GM23338 (cell line): ENCODE results near the gene F13B. TPM values are rescaled to one million over a fixed set of nuclear protein-coding genes. Genes with fewer than 3 reads are reported as not detected.

Experiments
- ATAC-seq: fragments of 200-7000 bp; cut with Tn5 transposase; 3 replicates; pipeline ENCODE4 v1.9.1; 2020
- DNase-seq: peaks from one replicate; pipeline ENCODE4 v3.0.0-alpha.2; 2015; ENCODE audit warnings: low spot score
- H2AFZ ChIP-seq: fragments of 200-600 bp; sonication (generic); 2 replicates; pipeline ENCODE4 v1.8.0; 2016; ENCODE audit warnings: antibody characterized with exemption, mild to moderate bottlenecking, moderate library complexity
- H3F3A ChIP-seq: fragments of 200-600 bp; sonication (generic); replicated peaks from 2 replicates; pipeline ENCODE4 v1.8.0; 2017; ENCODE audit warnings: antibody characterized with exemption, mixed run types, low read depth
- H3K27ac ChIP-seq: fragments of 200-600 bp; sonication (generic); 2 replicates; pipeline ENCODE4 v1.6.1; 2016; ENCODE audit warnings: low read depth
- H3K27me3 ChIP-seq: fragments of 200-600 bp; sonication (generic); 2 replicates; pipeline ENCODE4 v1.8.0; 2016; ENCODE audit warnings: mild to moderate bottlenecking, mixed run types, moderate library complexity; ENCODE audit not compliant: insufficient read depth
- H3K36me3 ChIP-seq: fragments of 200-600 bp; sonication (generic); 2 replicates; pipeline ENCODE4 v1.8.0; 2016; ENCODE audit warnings: mild to moderate bottlenecking; ENCODE audit not compliant: insufficient read depth
- H3K4me1 ChIP-seq: fragments of 200-600 bp; sonication (generic); 2 replicates; pipeline ENCODE4 v1.8.0; 2016; ENCODE audit warnings: mild to moderate bottlenecking, moderate library complexity; ENCODE audit not compliant: insufficient read depth
- H3K4me2 ChIP-seq: fragments of 200-600 bp; sonication (generic); 2 replicates; pipeline ENCODE4 v1.7.1; 2017; ENCODE audit warnings: mixed run types
- H3K4me3 ChIP-seq: fragments of 200-600 bp; sonication (generic); 2 replicates; pipeline ENCODE4 v1.6.1; 2016; ENCODE audit warnings: mixed run types
- H3K79me2 ChIP-seq: fragments of 200-600 bp; sonication (generic); replicated peaks from 2 replicates; pipeline ENCODE4 v1.8.0; 2017; ENCODE audit warnings: mild to moderate bottlenecking; ENCODE audit not compliant: insufficient read depth
- H3K9me2 ChIP-seq: fragments of 200-600 bp; sonication (generic); 2 replicates; pipeline ENCODE4 v1.8.0; 2017; ENCODE audit not compliant: insufficient read depth
- H4K20me1 ChIP-seq: fragments of 200-600 bp; sonication (generic); replicated peaks from 2 replicates; pipeline ENCODE4 v1.8.0; 2017; ENCODE audit warnings: mild to moderate bottlenecking; ENCODE audit not compliant: insufficient read depth
- H3K27ac Mint-ChIP-seq: 2 replicates; pipeline ENCODE4 v1.8.0; 2020; ENCODE audit warnings: inconsistent platforms, mild to moderate bottlenecking, moderate library complexity, mixed read lengths
- H3K27me3 Mint-ChIP-seq: 3 replicates; pipeline ENCODE4 v1.8.0; 2022; ENCODE audit warnings: low read depth, mild to moderate bottlenecking, moderate library complexity, mixed read lengths, inconsistent platforms; ENCODE audit not compliant: insufficient read depth, poor library complexity
- H3K36me3 Mint-ChIP-seq: 3 replicates; pipeline ENCODE4 v1.8.0; 2021; ENCODE audit warnings: low read depth, mild to moderate bottlenecking, inconsistent platforms, moderate library complexity, mixed read lengths
- H3K4me1 Mint-ChIP-seq: 3 replicates; pipeline ENCODE4 v1.8.0; 2020; ENCODE audit warnings: mild to moderate bottlenecking, inconsistent platforms, mixed read lengths
- H3K4me3 Mint-ChIP-seq: 3 replicates; pipeline ENCODE4 v1.8.0; 2021; ENCODE audit warnings: moderate library complexity, mild to moderate bottlenecking, inconsistent platforms, mixed read lengths
- H3K9me3 Mint-ChIP-seq: 3 replicates; pipeline ENCODE4 v1.8.0; 2020; ENCODE audit warnings: moderate library complexity, mild to moderate bottlenecking, inconsistent platforms, mixed read lengths
- CREB1 ChIP-seq: fragments of 250-450 bp; sonication (Bioruptor Pico); IDR thresholded peaks from 2 replicates; pipeline ENCODE4 v1.5.0; 2020; ENCODE audit warnings: low read depth, mild to moderate bottlenecking, moderate library complexity
- ETS1 ChIP-seq: IDR thresholded peaks from 2 replicates; pipeline ENCODE4 v1.6.1; 2016; ENCODE audit warnings: antibody characterized with exemption
- EZH2 ChIP-seq: fragments of 200-600 bp; sonication (generic); IDR thresholded peaks from one replicate; pipeline ENCODE4 v1.8.0; 2017; ENCODE audit warnings: antibody characterized with exemption, mild to moderate bottlenecking, low read depth; ENCODE audit not compliant: unreplicated experiment
- JUNB ChIP-seq: IDR thresholded peaks from one replicate; pipeline ENCODE4 v1.6.1; 2016; ENCODE audit warnings: antibody characterized with exemption; ENCODE audit not compliant: unreplicated experiment
- POLR2AphosphoS5 ChIP-seq: IDR thresholded peaks from 2 replicates; pipeline ENCODE4 v1.6.1; 2016; ENCODE audit warnings: antibody characterized with exemption, low read depth
- STAT1 ChIP-seq: IDR thresholded peaks from one replicate; pipeline ENCODE4 v1.6.1; 2016; ENCODE audit warnings: antibody characterized with exemption; ENCODE audit not compliant: unreplicated experiment
- ZNF331 ChIP-seq: fragments of 250-450 bp; sonication (Bioruptor Pico); IDR thresholded peaks from 2 replicates; pipeline ENCODE4 v1.5.0; 2020; ENCODE audit warnings: low read depth, mild to moderate bottlenecking, moderate library complexity
- polyA plus RNA-seq: library from polyadenylated mRNA; unstranded; fragments of >200 nt; fragmentation: Nextera tagmentation; extraction: Ambion mirVana; gene quantifications from 2 replicates; pipeline ENCODE4 v1.2.1, GENCODE V29; 2016
- total RNA-seq: library from RNA; depleted of rRNA; stranded (reverse); fragments of >200 nt; shearing (Covaris generic); gene quantifications from 2 replicates; pipeline ENCODE4 v1.2.3, GENCODE V29; 2014
- TF ChIP-seq, protein P1 (sequence below), 2 experiments: fragments of 200-600 bp in 1 of 2; sonication (generic) in 1 of 2; conservative IDR thresholded peaks; 2 replicates each; pipeline versions ENCODE4 v1.5.1 to v1.6.1; 2016 to 2017; ENCODE audit warnings: antibody characterized with exemption in 2 of 2, low read depth in 2 of 2, mild to moderate bottlenecking in 2 of 2, moderate library complexity in 1 of 2
- TF ChIP-seq, protein P2 (sequence below): IDR thresholded peaks from one replicate; pipeline ENCODE4 v1.6.1; 2018; ENCODE audit warnings: antibody characterized with exemption; ENCODE audit not compliant: unreplicated experiment

The F13B gene
- total and polyA plus RNA-seq, 2 experiments from 2014 or later, result not detected

DNA sequence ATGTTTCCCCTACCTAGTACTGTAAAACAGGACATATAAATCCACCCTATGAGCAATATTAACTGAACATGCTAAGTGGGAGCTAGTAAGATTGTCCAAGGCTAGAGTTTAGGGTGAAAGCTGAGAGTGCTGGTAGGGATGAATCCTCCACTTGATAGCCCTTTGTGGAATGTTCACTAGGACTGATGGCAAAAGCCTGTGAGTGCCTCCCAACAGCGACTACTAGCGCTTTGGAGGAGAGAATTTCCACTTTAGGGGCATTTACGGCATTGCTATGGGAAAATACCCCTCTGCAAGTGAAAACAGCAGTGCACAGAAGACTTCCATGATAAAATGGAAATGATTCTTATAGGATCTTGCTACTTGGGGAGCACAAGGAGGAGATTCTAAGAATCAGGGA, 53.8 kb downstream of the F13B start:
- Histone ChIP-seq H3F3A (no peaks in the 10 kb centered on the region), H3K4me1 (no peaks in the 10 kb centered on the region), H3K27ac (no peak overlapping the region), H3K36me3 (no peaks in the 10 kb centered on the region; the same call in 1 of the 2 replicates), H3K4me3 (no peak overlapping the region), H2AFZ (no peak overlapping the region), H3K9me2 (no peaks in the 10 kb centered on the region; the same call in 1 of the 2 replicates), H4K20me1 (no peaks in the 10 kb centered on the region), H3K4me2 (no peak overlapping the region), H3K79me2 (no peaks in the 10 kb centered on the region), H3K27me3 (no peaks in the 10 kb centered on the region)
- Mint-ChIP-seq H3K4me3 (no peak overlapping the region), H3K36me3 (peaks cover 7% of the 10 kb centered on the region; the same call in 2 of the 3 replicates), H3K27me3 (peaks cover 5% of the 10 kb centered on the region), H3K27ac (no peak overlapping the region), H3K9me3 (peaks cover 15% of the 10 kb centered on the region; the same call in 2 of the 3 replicates), H3K4me1 (no peaks in the 10 kb centered on the region)
- ATAC-seq, result no peak
- no peak for DNase-seq
- no peak for TF ChIP-seq ZNF331 (CRISPR knock-in tag)
- TF ChIP-seq, protein P1, sequence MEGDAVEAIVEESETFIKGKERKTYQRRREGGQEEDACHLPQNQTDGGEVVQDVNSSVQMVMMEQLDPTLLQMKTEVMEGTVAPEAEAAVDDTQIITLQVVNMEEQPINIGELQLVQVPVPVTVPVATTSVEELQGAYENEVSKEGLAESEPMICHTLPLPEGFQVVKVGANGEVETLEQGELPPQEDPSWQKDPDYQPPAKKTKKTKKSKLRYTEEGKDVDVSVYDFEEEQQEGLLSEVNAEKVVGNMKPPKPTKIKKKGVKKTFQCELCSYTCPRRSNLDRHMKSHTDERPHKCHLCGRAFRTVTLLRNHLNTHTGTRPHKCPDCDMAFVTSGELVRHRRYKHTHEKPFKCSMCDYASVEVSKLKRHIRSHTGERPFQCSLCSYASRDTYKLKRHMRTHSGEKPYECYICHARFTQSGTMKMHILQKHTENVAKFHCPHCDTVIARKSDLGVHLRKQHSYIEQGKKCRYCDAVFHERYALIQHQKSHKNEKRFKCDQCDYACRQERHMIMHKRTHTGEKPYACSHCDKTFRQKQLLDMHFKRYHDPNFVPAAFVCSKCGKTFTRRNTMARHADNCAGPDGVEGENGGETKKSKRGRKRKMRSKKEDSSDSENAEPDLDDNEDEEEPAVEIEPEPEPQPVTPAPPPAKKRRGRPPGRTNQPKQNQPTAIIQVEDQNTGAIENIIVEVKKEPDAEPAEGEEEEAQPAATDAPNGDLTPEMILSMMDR (conservative IDR thresholded peaks at IDR 0.05; ENCODE audit: low read depth in 2 of 2), result no peak
- TF ChIP-seq POLR2AphosphoS5, result no peak
- no peak for TF ChIP-seq EZH2

DNA sequence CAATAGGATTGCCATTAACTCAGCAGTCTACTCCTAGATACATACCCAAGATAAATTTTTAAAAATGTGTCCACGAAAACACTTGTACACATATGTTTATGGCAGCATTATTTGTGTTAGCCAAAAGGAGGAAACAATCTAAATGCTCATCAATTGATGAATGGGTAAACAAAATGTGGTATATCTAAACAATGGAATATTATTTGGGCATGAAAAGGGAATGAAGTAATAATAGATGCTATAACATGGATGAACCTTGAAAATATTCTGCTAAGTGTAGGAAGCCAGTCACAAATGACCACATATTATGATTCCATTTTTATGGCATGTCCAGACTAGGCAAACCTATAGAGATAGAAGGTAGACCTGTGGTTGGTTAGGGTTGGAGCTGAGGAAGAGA, 55.4 kb downstream of the F13B start:
- H3K79me2 ChIP-seq, result no peaks in the 10 kb centered on the region
- H3K4me1 ChIP-seq, result no peaks in the 10 kb centered on the region
- H4K20me1 ChIP-seq, result no peaks in the 10 kb centered on the region
- H3K4me1 Mint-ChIP-seq, result no peaks in the 10 kb centered on the region
- H3K4me2 ChIP-seq, result no peak overlapping the region
- H3K9me3 Mint-ChIP-seq, result peaks cover 15% of the 10 kb centered on the region; the same call in 2 of the 3 replicates
- peaks cover 5% of the 10 kb centered on the region for H3K27me3 Mint-ChIP-seq
- no peaks in the 10 kb centered on the region for H3K27me3 ChIP-seq
- no peak overlapping the region for H3K4me3 ChIP-seq
- H3K4me3 Mint-ChIP-seq, result no peak overlapping the region
- no peak for DNase-seq
- ATAC-seq, result no peak
- H3F3A ChIP-seq, result no peaks in the 10 kb centered on the region
- no peak overlapping the region for H3K27ac Mint-ChIP-seq
- peaks cover 7% of the 10 kb centered on the region; the same call in 2 of the 3 replicates for H3K36me3 Mint-ChIP-seq
- no peaks in the 10 kb centered on the region; the same call in 1 of the 2 replicates for H3K9me2 ChIP-seq
- H2AFZ ChIP-seq, result no peak overlapping the region
- no peaks in the 10 kb centered on the region; the same call in 1 of the 2 replicates for H3K36me3 ChIP-seq
- H3K27ac ChIP-seq, result no peak overlapping the region
- TF ChIP-seq ZNF331 (CRISPR knock-in tag), result no peak
- no peak for TF ChIP-seq STAT1
- no peak for TF ChIP-seq ETS1
- TF ChIP-seq, protein P1 (conservative IDR thresholded peaks at IDR 0.05; ENCODE audit: low read depth in 2 of 2), result no peak
- TF ChIP-seq CREB1 (CRISPR knock-in tag), result no peak
- no peak for TF ChIP-seq EZH2
- TF ChIP-seq JUNB, result no peak
- TF ChIP-seq POLR2AphosphoS5, result no peak
- TF ChIP-seq, protein P2, sequence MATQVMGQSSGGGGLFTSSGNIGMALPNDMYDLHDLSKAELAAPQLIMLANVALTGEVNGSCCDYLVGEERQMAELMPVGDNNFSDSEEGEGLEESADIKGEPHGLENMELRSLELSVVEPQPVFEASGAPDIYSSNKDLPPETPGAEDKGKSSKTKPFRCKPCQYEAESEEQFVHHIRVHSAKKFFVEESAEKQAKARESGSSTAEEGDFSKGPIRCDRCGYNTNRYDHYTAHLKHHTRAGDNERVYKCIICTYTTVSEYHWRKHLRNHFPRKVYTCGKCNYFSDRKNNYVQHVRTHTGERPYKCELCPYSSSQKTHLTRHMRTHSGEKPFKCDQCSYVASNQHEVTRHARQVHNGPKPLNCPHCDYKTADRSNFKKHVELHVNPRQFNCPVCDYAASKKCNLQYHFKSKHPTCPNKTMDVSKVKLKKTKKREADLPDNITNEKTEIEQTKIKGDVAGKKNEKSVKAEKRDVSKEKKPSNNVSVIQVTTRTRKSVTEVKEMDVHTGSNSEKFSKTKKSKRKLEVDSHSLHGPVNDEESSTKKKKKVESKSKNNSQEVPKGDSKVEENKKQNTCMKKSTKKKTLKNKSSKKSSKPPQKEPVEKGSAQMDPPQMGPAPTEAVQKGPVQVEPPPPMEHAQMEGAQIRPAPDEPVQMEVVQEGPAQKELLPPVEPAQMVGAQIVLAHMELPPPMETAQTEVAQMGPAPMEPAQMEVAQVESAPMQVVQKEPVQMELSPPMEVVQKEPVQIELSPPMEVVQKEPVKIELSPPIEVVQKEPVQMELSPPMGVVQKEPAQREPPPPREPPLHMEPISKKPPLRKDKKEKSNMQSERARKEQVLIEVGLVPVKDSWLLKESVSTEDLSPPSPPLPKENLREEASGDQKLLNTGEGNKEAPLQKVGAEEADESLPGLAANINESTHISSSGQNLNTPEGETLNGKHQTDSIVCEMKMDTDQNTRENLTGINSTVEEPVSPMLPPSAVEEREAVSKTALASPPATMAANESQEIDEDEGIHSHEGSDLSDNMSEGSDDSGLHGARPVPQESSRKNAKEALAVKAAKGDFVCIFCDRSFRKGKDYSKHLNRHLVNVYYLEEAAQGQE, result no peak
